SJSA1 (cell line): Measurements from ENCODE around the gene VPS26B. TPM values are rescaled to one million over a fixed set of nuclear protein-coding genes. Genes with fewer than 3 reads are reported as not detected.
"Not testable (repeated sequence)": the region's sequence is repeated elsewhere in the genome, so short reads cannot be mapped to it uniquely, and the experiment has no call there.

Experiments used
- DNase-seq, 2 experiments: peaks; one replicate each; pipeline ENCODE4 v3.0.0-alpha.2; 2015 to 2020; ENCODE audit warnings: low spot score in 2 of 2, low read depth in 1 of 2
- H3K27ac ChIP-seq: fragments of 250-450 bp; sonication (Bioruptor Pico); 2 replicates; pipeline ENCODE4 v1.5.1; 2020; ENCODE audit warnings: mild to moderate bottlenecking, moderate library complexity
- H3K27me3 ChIP-seq: fragments of 250-450 bp; sonication (Bioruptor Pico); replicated peaks from 2 replicates; pipeline ENCODE4 v1.5.1; 2020; ENCODE audit warnings: mild to moderate bottlenecking, moderate library complexity
- H3K36me3 ChIP-seq: fragments of 250-450 bp; sonication (Bioruptor Pico); 2 replicates; pipeline ENCODE4 v1.5.1; 2020; ENCODE audit warnings: mild to moderate bottlenecking
- H3K4me1 ChIP-seq: fragments of 250-450 bp; sonication (Bioruptor Pico); replicated peaks from 2 replicates; pipeline ENCODE4 v1.6.1; 2021; ENCODE audit warnings: mild to moderate bottlenecking
- H3K4me3 ChIP-seq: fragments of 250-450 bp; sonication (Bioruptor Pico); 2 replicates; pipeline ENCODE4 v1.5.1; 2020; ENCODE audit warnings: mild to moderate bottlenecking
- H3K9me3 ChIP-seq: fragments of 250-450 bp; sonication (Bioruptor Pico); replicated peaks from 2 replicates; pipeline ENCODE4 v1.5.1; 2020; ENCODE audit warnings: mild to moderate bottlenecking
- total RNA-seq: library from RNA; depleted of rRNA; stranded (reverse); fragments of >200 nt; shearing (Covaris generic); gene quantifications from 2 replicates; pipeline ENCODE4 v1.2.3, GENCODE V29; 2014

Gene VPS26B
- total RNA-seq, 1 experiment from 2014 or later: 17.8 TPM

- Histone ChIP-seq H3K9me3 (no peaks in the 10 kb centered on the region), H3K4me1 (no peaks in the 10 kb centered on the region), H3K27ac (no peak overlapping the region), H3K36me3 (no peaks in the 10 kb centered on the region; the same call in 1 of the 2 replicates), H3K27me3 (no peaks in the 10 kb centered on the region), H3K4me3 (no peak overlapping the region)
- no peak for DNase-seq
Observed at GRCh38 chr11:134242376-134242775, 17.9 kb downstream of the VPS26B start.

DNA sequence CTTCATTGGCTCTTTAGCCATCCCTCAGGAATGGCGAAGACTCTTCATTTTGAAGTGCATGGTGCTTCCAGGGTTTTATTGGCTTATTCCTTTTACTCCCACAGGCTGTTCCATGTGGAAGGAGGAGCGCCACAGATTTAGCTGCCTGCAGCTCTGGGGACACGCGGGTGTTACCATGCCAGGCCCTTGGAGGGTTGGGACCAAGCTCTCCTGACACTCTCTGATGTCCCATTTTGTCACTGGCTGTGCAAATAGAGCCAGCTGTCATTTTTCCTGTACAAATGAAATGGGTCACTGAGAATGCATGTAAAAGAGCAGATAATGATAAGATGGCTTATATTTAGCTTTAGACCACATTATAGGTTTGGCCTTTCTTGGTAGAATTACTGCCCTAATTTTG is 19.4 kb downstream of the VPS26B start:
- Histone ChIP-seq H3K4me3 (no peak overlapping the region), H3K4me1 (peaks cover 3% of the 10 kb centered on the region; the same call in 1 of the 2 replicates), H3K27me3 (no peaks in the 10 kb centered on the region), H3K9me3 (no peaks in the 10 kb centered on the region), H3K36me3 (peaks cover 12% of the 10 kb centered on the region), H3K27ac (no peak overlapping the region)
- DNase-seq: no peak

DNA sequence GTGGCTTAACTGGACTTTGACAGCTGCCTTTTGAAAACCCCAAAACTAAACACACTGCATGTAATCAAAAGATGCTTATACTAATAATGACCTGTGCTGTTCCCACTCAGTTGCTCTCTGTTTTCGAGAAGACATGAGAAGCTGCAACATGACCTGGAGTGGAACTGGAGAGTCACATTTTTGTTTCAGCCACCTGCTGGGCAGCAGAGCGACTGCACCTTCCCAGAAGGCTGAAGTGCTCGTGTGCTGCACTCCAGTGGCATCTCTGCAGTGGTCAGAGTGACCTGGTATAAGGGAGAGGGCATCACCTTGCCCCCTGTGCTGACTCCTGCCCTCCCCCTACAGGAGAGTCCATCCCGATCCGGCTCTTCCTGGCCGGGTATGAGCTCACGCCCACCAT is 20.1 kb downstream of the VPS26B start:
- DNase-seq: no peak
- Histone ChIP-seq H3K27me3 (no peaks in the 10 kb centered on the region), H3K36me3 (peaks cover 13% of the 10 kb centered on the region), H3K4me3 (no peak overlapping the region), H3K4me1 (peaks cover 9% of the 10 kb centered on the region; the same call in 1 of the 2 replicates), H3K9me3 (no peaks in the 10 kb centered on the region), H3K27ac (no peak overlapping the region)

DNA sequence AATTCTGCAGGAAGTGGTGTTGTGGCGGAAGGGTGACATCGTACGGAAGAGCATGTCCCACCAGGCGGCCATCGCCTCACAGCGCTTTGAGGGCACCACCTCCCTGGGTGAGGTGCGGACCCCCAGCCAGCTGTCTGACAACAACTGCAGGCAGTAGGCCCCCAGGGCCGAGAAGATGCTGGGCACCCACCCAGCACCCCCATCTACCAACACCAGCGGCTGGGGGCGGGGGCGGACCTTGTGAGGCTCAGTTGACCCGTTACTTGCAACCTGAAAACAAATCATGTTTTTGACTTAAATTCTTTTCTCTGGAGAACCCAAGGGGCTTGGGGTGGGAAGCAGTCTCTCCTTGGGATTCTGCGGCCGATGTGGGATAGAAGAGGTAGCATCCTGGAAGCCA is 21.0 kb downstream of the VPS26B start:
- H3K9me3 ChIP-seq: no peaks in the 10 kb centered on the region
- H3K36me3 ChIP-seq: peaks cover 13% of the 10 kb centered on the region
- H3K27ac ChIP-seq: no peak overlapping the region
- peaks cover 9% of the 10 kb centered on the region; the same call in 1 of the 2 replicates for H3K4me1 ChIP-seq
- no peak overlapping the region for H3K4me3 ChIP-seq
- DNase-seq: no peak
- no peaks in the 10 kb centered on the region for H3K27me3 ChIP-seq

- Histone ChIP-seq H3K27ac (no peak overlapping the region), H3K36me3 (peaks cover 13% of the 10 kb centered on the region), H3K9me3 (no peaks in the 10 kb centered on the region), H3K4me3 (no peak overlapping the region), H3K4me1 (peaks cover 9% of the 10 kb centered on the region; the same call in 1 of the 2 replicates), H3K27me3 (no peaks in the 10 kb centered on the region)
- no peak for DNase-seq
Observed at GRCh38 chr11:134246100-134246499, 21.6 kb downstream of the VPS26B start.

DNA sequence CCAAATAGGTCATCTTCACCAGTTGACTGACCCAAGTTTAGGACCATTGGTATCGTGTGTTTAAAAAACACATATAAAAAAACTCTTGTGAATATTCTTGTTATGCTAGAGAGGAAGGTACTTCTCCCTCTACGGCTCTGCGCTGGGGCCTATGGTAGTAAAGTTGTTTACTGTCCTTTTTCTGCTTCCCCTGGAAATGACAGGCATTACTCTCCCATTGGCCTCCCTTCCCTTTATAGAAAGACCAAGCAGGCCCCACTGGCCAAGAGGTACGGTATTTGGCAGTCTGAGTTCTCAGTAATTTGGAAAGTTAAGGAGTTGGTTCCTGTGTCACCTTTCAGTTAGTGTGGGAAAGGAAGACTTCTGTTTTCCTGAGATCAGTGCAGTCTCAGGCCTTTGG is 22.2 kb downstream of the VPS26B start:
- Histone ChIP-seq H3K4me3 (no peak overlapping the region), H3K36me3 (peaks cover 13% of the 10 kb centered on the region), H3K27ac (no peak overlapping the region), H3K4me1 (peaks cover 9% of the 10 kb centered on the region; the same call in 1 of the 2 replicates), H3K27me3 (no peaks in the 10 kb centered on the region), H3K9me3 (no peaks in the 10 kb centered on the region)
- DNase-seq: no peak

DNA sequence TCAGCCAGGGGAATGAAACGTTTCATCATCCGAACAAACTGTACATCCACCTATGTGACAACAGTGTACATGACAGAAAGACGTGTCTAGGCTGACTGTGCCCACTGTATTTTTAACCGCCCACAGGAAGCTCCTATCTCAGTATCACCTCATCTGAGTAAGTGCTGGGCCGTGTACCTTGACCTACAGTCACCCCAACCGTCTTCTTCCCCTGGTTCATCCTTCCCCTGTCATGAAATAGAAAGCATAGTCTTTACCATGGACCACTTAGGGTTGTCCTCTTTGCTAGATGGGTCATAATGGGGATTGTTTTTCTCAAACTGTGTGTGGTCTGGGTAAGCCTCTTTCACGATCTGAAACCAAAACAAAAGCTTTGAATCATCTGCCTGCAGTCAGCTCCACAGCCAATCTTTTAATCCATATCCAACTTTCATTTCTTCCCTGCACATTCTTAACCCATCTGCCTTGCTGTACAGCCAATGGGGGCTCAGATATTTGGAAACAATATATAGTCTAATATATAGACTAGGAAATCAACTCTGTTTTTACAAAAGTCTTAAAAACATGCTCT is 24.5 kb downstream of the VPS26B start:
- Histone ChIP-seq H3K9me3 (no peaks in the 10 kb centered on the region), H3K27me3 (no peaks in the 10 kb centered on the region), H3K4me1 (peaks cover 9% of the 10 kb centered on the region; the same call in 1 of the 2 replicates), H3K36me3 (peaks cover 13% of the 10 kb centered on the region), H3K27ac (no peak overlapping the region), H3K4me3 (no peak overlapping the region)
- peak in 1 of 2 experiments; percentile 31 for DNase-seq

DNA sequence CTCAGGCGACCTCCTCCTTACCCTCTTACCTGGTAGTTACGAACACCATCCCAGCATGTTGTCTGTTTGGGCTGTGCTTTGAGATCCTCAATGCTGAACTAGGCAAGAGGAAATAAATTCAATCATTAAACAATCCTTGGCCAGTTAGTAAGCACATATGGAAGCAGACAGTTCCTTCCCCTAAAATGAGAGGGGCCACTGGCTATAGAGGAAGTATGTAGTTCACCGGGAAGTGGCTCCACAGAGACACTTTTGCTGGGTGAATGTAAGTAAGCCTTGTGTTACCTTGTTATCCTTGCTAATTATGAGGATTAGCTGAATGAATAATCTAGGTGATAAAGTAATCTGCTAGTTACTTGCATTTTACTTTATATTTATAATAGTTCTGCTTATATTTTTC is 25.8 kb downstream of the VPS26B start:
- Histone ChIP-seq H3K4me3 (no peak overlapping the region), H3K4me1 (peaks cover 9% of the 10 kb centered on the region; the same call in 1 of the 2 replicates), H3K27me3 (no peaks in the 10 kb centered on the region), H3K9me3 (no peaks in the 10 kb centered on the region), H3K27ac (no peak overlapping the region), H3K36me3 (peaks cover 13% of the 10 kb centered on the region)
- no peak for DNase-seq

DNA sequence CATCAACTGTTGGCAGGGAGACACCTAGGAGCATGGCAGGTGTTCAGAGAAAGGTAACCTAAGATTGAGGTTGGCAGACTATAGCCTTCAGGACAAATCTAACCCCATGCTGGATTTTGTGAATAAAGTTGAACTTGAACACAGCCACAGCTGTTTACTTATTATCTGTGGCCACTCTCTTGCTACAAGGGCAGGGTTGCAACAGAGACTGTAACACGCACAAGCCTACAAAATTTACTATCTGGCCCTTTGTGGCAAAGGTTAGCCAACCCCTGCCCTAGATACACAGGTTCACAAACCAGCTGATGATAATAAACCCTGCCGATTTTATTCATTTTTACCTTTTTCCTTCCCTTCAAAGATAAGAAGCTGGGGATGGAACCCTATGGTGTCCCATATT is 26.2 kb downstream of the VPS26B start:
- DNase-seq: no peak
- peaks cover 9% of the 10 kb centered on the region; the same call in 1 of the 2 replicates for H3K4me1 ChIP-seq
- H3K36me3 ChIP-seq: peaks cover 13% of the 10 kb centered on the region
- no peak overlapping the region for H3K4me3 ChIP-seq
- no peaks in the 10 kb centered on the region for H3K27me3 ChIP-seq
- no peaks in the 10 kb centered on the region for H3K9me3 ChIP-seq
- no peak overlapping the region for H3K27ac ChIP-seq

- Histone ChIP-seq H3K4me1 (peaks cover 9% of the 10 kb centered on the region; the same call in 1 of the 2 replicates), H3K36me3 (peaks cover 13% of the 10 kb centered on the region), H3K4me3 (peak overlapping the region; percentile 78), H3K27ac (no peak overlapping the region), H3K9me3 (no peaks in the 10 kb centered on the region), H3K27me3 (no peaks in the 10 kb centered on the region)
- no peak for DNase-seq
Observed at GRCh38 chr11:134252346-134253187, 28.1 kb downstream of the VPS26B start.

GRCh38 chr11:134253188-134253993 is 28.9 kb downstream of the VPS26B start, which contains the start of the genes ACAD8 and THYN1:
ACAD8 (plus strand) TSS chr11:134253568; CDS start chr11:134253601, 33 bp downstream.
THYN1 (minus strand) TSS chr11:134253352; CDS start chr11:134252882, 470 bp downstream.
- Histone ChIP-seq H3K4me3 (peak within 1 kb of the TSS; percentile 78), H3K27ac (no peak within 1 kb of the TSS), H3K36me3 (peaks cover 6% of the 10 kb centered on the region), H3K27me3 (no peaks in the 10 kb centered on the region), H3K9me3 (no peaks in the 10 kb centered on the region), H3K4me1 (peaks cover 9% of the 10 kb centered on the region; the same call in 1 of the 2 replicates)
- peak; percentile 71 to 91 for DNase-seq

GRCh38 chr11:134254433-134255183 is 30.1 kb downstream of the VPS26B start:
- Histone ChIP-seq H3K4me1 (no peaks in the 10 kb centered on the region; the same call in 1 of the 2 replicates), H3K27ac (no peak overlapping the region), H3K27me3 (no peaks in the 10 kb centered on the region), H3K9me3 (no peaks in the 10 kb centered on the region), H3K4me3 (peak overlapping the region; percentile 78), H3K36me3 (no peaks in the 10 kb centered on the region)
- DNase-seq: no peak

GRCh38 chr11:134255184-134255561 is 30.7 kb downstream of the VPS26B start:
- not testable (repeated sequence) for H3K4me3 ChIP-seq, H3K27ac ChIP-seq, DNase-seq, H3K36me3 ChIP-seq, H3K4me1 ChIP-seq, H3K27me3 ChIP-seq, H3K9me3 ChIP-seq
